GM23338 (cell line): ENCODE data around the gene FANCC. TPM values are rescaled to one million over a fixed set of nuclear protein-coding genes. Genes with fewer than 3 reads are reported as not detected.

Experiments used
- ATAC-seq: fragments of 200-7000 bp; cut with Tn5 transposase; 3 replicates; pipeline ENCODE4 v1.9.1; 2020
- DNase-seq: peaks from one replicate; pipeline ENCODE4 v3.0.0-alpha.2; 2015; ENCODE audit warnings: low spot score
- H2AFZ ChIP-seq: fragments of 200-600 bp; sonication (generic); 2 replicates; pipeline ENCODE4 v1.8.0; 2016; ENCODE audit warnings: antibody characterized with exemption, mild to moderate bottlenecking, moderate library complexity
- H3F3A ChIP-seq: fragments of 200-600 bp; sonication (generic); replicated peaks from 2 replicates; pipeline ENCODE4 v1.8.0; 2017; ENCODE audit warnings: antibody characterized with exemption, mixed run types, low read depth
- H3K27ac ChIP-seq: fragments of 200-600 bp; sonication (generic); 2 replicates; pipeline ENCODE4 v1.6.1; 2016; ENCODE audit warnings: low read depth
- H3K27me3 ChIP-seq: fragments of 200-600 bp; sonication (generic); 2 replicates; pipeline ENCODE4 v1.8.0; 2016; ENCODE audit warnings: mild to moderate bottlenecking, mixed run types, moderate library complexity; ENCODE audit not compliant: insufficient read depth
- H3K36me3 ChIP-seq: fragments of 200-600 bp; sonication (generic); 2 replicates; pipeline ENCODE4 v1.8.0; 2016; ENCODE audit warnings: mild to moderate bottlenecking; ENCODE audit not compliant: insufficient read depth
- H3K4me1 ChIP-seq: fragments of 200-600 bp; sonication (generic); 2 replicates; pipeline ENCODE4 v1.8.0; 2016; ENCODE audit warnings: mild to moderate bottlenecking, moderate library complexity; ENCODE audit not compliant: insufficient read depth
- H3K4me2 ChIP-seq: fragments of 200-600 bp; sonication (generic); 2 replicates; pipeline ENCODE4 v1.7.1; 2017; ENCODE audit warnings: mixed run types
- H3K4me3 ChIP-seq: fragments of 200-600 bp; sonication (generic); 2 replicates; pipeline ENCODE4 v1.6.1; 2016; ENCODE audit warnings: mixed run types
- H3K79me2 ChIP-seq: fragments of 200-600 bp; sonication (generic); replicated peaks from 2 replicates; pipeline ENCODE4 v1.8.0; 2017; ENCODE audit warnings: mild to moderate bottlenecking; ENCODE audit not compliant: insufficient read depth
- H3K9me2 ChIP-seq: fragments of 200-600 bp; sonication (generic); 2 replicates; pipeline ENCODE4 v1.8.0; 2017; ENCODE audit not compliant: insufficient read depth
- H4K20me1 ChIP-seq: fragments of 200-600 bp; sonication (generic); replicated peaks from 2 replicates; pipeline ENCODE4 v1.8.0; 2017; ENCODE audit warnings: mild to moderate bottlenecking; ENCODE audit not compliant: insufficient read depth
- H3K27ac Mint-ChIP-seq: 2 replicates; pipeline ENCODE4 v1.8.0; 2020; ENCODE audit warnings: inconsistent platforms, mild to moderate bottlenecking, moderate library complexity, mixed read lengths
- H3K27me3 Mint-ChIP-seq: 3 replicates; pipeline ENCODE4 v1.8.0; 2022; ENCODE audit warnings: low read depth, mild to moderate bottlenecking, moderate library complexity, mixed read lengths, inconsistent platforms; ENCODE audit not compliant: insufficient read depth, poor library complexity
- H3K36me3 Mint-ChIP-seq: 3 replicates; pipeline ENCODE4 v1.8.0; 2021; ENCODE audit warnings: low read depth, mild to moderate bottlenecking, inconsistent platforms, moderate library complexity, mixed read lengths
- H3K4me1 Mint-ChIP-seq: 3 replicates; pipeline ENCODE4 v1.8.0; 2020; ENCODE audit warnings: mild to moderate bottlenecking, inconsistent platforms, mixed read lengths
- H3K4me3 Mint-ChIP-seq: 3 replicates; pipeline ENCODE4 v1.8.0; 2021; ENCODE audit warnings: moderate library complexity, mild to moderate bottlenecking, inconsistent platforms, mixed read lengths
- H3K9me3 Mint-ChIP-seq: 3 replicates; pipeline ENCODE4 v1.8.0; 2020; ENCODE audit warnings: moderate library complexity, mild to moderate bottlenecking, inconsistent platforms, mixed read lengths
- CREB1 ChIP-seq: fragments of 250-450 bp; sonication (Bioruptor Pico); IDR thresholded peaks from 2 replicates; pipeline ENCODE4 v1.5.0; 2020; ENCODE audit warnings: low read depth, mild to moderate bottlenecking, moderate library complexity
- CTCF ChIP-seq, 2 experiments: fragments of 200-600 bp in 1 of 2; sonication (generic) in 1 of 2; conservative IDR thresholded peaks; 2 replicates each; pipeline versions ENCODE4 v1.5.1 to v1.6.1; 2016 to 2017; ENCODE audit warnings: antibody characterized with exemption in 2 of 2, low read depth in 2 of 2, mild to moderate bottlenecking in 2 of 2, moderate library complexity in 1 of 2
- ETS1 ChIP-seq: IDR thresholded peaks from 2 replicates; pipeline ENCODE4 v1.6.1; 2016; ENCODE audit warnings: antibody characterized with exemption
- EZH2 ChIP-seq: fragments of 200-600 bp; sonication (generic); IDR thresholded peaks from one replicate; pipeline ENCODE4 v1.8.0; 2017; ENCODE audit warnings: antibody characterized with exemption, mild to moderate bottlenecking, low read depth; ENCODE audit not compliant: unreplicated experiment
- EZH2phosphoT487 ChIP-seq: fragments of 200-600 bp; sonication (generic); IDR thresholded peaks from one replicate; pipeline ENCODE4 v1.8.1; 2018; ENCODE audit warnings: antibody characterized with exemption; ENCODE audit not compliant: unreplicated experiment
- JUNB ChIP-seq: IDR thresholded peaks from one replicate; pipeline ENCODE4 v1.6.1; 2016; ENCODE audit warnings: antibody characterized with exemption; ENCODE audit not compliant: unreplicated experiment
- NANOG ChIP-seq: IDR thresholded peaks from 2 replicates; pipeline ENCODE4 v1.6.1; 2016; ENCODE audit warnings: antibody characterized with exemption, borderline replicate concordance
- POLR2AphosphoS5 ChIP-seq: IDR thresholded peaks from 2 replicates; pipeline ENCODE4 v1.6.1; 2016; ENCODE audit warnings: antibody characterized with exemption, low read depth
- REST ChIP-seq: IDR thresholded peaks from one replicate; pipeline ENCODE4 v1.6.1; 2018; ENCODE audit warnings: antibody characterized with exemption; ENCODE audit not compliant: unreplicated experiment
- STAT1 ChIP-seq: IDR thresholded peaks from one replicate; pipeline ENCODE4 v1.6.1; 2016; ENCODE audit warnings: antibody characterized with exemption; ENCODE audit not compliant: unreplicated experiment
- ZNF114 ChIP-seq: fragments of 250-450 bp; sonication (Bioruptor Pico); IDR thresholded peaks from 2 replicates; pipeline ENCODE4 v1.5.0; 2020; ENCODE audit warnings: mild to moderate bottlenecking, moderate library complexity
- ZNF331 ChIP-seq: fragments of 250-450 bp; sonication (Bioruptor Pico); IDR thresholded peaks from 2 replicates; pipeline ENCODE4 v1.5.0; 2020; ENCODE audit warnings: low read depth, mild to moderate bottlenecking, moderate library complexity
- ZNF462 ChIP-seq: fragments of 250-450 bp; sonication (Bioruptor Pico); IDR thresholded peaks from 2 replicates; pipeline ENCODE4 v1.5.0; 2020; ENCODE audit warnings: mild to moderate bottlenecking, moderate library complexity
- polyA plus RNA-seq: library from polyadenylated mRNA; unstranded; fragments of >200 nt; fragmentation: Nextera tagmentation; extraction: Ambion mirVana; gene quantifications from 2 replicates; pipeline ENCODE4 v1.2.1, GENCODE V29; 2016
- total RNA-seq: library from RNA; depleted of rRNA; stranded (reverse); fragments of >200 nt; shearing (Covaris generic); gene quantifications from 2 replicates; pipeline ENCODE4 v1.2.3, GENCODE V29; 2014

FANCC gene
- total and polyA plus RNA-seq, 2 experiments from 2014 or later: 7.8 to 18.1 TPM

- TF ChIP-seq NANOG (no peak), REST (no peak), CREB1 (CRISPR knock-in tag) (no peak), STAT1 (no peak), ETS1 (no peak), EZH2 (no peak), ZNF114 (CRISPR knock-in tag) (no peak), ZNF331 (no peak), POLR2AphosphoS5 (no peak), EZH2phosphoT487 (no peak), JUNB (no peak), ZNF462 (CRISPR knock-in tag) (no peak), CTCF (conservative IDR thresholded peaks at IDR 0.05; ENCODE audit: low read depth in 2 of 2) (no peak)
- Histone ChIP-seq H3K36me3 (no peaks in the 10 kb centered on the region), H3K4me1 (no peaks in the 10 kb centered on the region), H3K4me3 (no peak overlapping the region), H3K79me2 (no peaks in the 10 kb centered on the region), H3K27me3 (no peaks in the 10 kb centered on the region), H3K4me2 (no peak overlapping the region), H3K9me2 (no peaks in the 10 kb centered on the region), H4K20me1 (no peaks in the 10 kb centered on the region), H3K27ac (no peak overlapping the region), H2AFZ (no peak overlapping the region), H3F3A (no peaks in the 10 kb centered on the region)
- Mint-ChIP-seq H3K4me3 (no peak overlapping the region), H3K4me1 (no peaks in the 10 kb centered on the region), H3K27ac (no peak overlapping the region), H3K27me3 (peaks cover 4% of the 10 kb centered on the region), H3K36me3 (peaks cover 9% of the 10 kb centered on the region), H3K9me3 (peaks cover 19% of the 10 kb centered on the region; the same call in 2 of the 3 replicates)
- DNase-seq (no peak), ATAC-seq (no peak)
Measured at GRCh38 chr9:95338243-95338642, 20.7 kb upstream of the FANCC start.
